Measurements from ENCODE around the gene TOMM40.

- TF ChIP-seq REST (IDR thresholded peaks at IDR 0.05; ENCODE audit: insufficient read depth in 1 of 2, low read depth in 2 of 2, low read length in 2 of 2) (no peak), TAF1 (IDR thresholded peaks at IDR 0.05; ENCODE audit: borderline replicate concordance, insufficient read depth, low read length) (no peak), POLR2AphosphoS5 (IDR thresholded peaks at IDR 0.05; ENCODE audit: low read depth, low read length) (no peak), SIN3A (IDR thresholded peaks at IDR 0.05; ENCODE audit: borderline replicate concordance, insufficient read depth, low read length) (no peak), FOXP2 (optimal IDR thresholded peaks at IDR 0.05; ENCODE audit: borderline replicate concordance, extremely low read depth, extremely low read length, insufficient read depth) (no peak)
Measured at GRCh38 chr19:44887648-44888047, 3.4 kb upstream of the TOMM40 start.
